Stimulated activated CD8-positive, alpha-beta memory T cell treated with anti-CD3 and anti-CD28 coated beads, Interleukin-4, amount 100 ng/mL, for 1 hour (primary cell): ENCODE data around the gene GRXCR1.

Experiments
- DNase-seq, 2 donors: peaks; one replicate each; pipeline ENCODE4 v3.0.0-alpha.2; 2020; ENCODE audit warnings: low read depth in 2 of 2, low spot score in 1 of 2

GRXCR1 gene

DNA sequence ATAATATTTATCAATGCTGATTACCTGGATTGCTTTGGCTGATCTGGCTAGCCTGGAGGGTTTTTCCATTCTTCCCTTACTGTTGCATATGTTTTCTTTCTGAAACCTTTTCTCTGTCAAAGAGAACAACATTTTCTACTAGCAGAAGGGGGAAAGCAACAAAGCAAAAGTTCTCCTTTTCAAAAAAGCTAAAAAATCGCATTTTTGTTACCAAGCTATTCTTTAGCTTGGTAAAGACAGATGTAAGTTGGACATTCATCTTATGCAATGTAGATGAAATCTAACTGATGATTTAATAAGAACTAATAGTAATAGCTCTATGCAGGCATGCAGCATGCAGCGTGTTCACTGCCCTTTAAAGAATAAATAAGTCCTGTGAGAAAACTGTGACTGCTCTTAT, at the start of gene GRXCR1:
TSS of gene GRXCR1 (plus strand) at position 301 of the 400 bp plus-strand sequence. CDS start 554 bp downstream, outside the sequence.
- no peak for DNase-seq

DNA sequence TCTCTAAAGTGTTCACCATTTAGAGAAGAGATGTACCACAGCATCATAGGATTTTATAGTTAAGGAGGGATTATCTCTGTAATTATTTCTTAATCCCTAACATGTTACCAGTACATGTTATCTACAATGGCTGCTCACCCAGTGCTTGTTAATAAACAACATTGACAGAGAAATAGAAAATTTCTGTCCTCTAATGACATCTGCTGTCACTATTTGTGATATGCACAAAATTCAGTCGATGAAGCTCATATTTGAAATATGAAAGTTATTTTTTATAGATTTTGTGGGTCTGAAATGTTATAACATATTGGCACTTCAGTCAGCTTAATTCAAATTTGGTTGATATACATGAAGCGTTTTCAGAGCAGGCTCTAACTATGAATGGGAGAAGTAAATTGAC, 48.8 kb upstream of the GRXCR1 start:
- DNase-seq = no peak

DNA sequence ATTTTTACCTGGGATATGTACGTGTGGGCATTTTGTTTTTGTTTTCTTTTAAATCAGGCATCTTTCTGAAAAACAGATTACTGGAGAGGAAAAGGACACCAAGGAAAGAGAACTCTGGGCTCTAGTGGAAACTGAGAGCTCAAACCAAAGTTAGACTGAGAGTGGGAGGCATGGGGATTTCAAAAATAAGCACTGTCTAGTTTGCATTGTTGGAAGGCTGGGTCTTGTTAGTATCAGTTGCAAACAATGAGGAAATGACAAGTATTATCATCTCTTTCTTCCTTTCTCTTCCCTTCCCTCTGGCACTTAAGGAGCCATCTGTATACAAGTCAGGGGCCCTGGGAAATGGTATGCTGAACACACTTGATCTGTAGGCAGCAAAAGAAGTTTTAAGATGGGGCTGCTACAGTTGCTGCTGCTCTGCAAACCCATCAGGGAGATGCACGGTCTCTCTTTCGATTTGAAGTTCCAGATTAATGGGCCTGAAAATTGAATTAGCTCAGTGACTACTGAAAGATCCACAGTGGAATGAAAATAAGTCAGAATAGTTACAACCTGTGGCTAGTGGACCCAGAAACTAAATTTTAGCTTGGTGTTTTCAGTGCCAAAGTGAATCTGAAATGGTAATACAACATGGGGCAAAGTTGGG, 48.0 kb upstream of the GRXCR1 start:
- no peak for DNase-seq

DNA sequence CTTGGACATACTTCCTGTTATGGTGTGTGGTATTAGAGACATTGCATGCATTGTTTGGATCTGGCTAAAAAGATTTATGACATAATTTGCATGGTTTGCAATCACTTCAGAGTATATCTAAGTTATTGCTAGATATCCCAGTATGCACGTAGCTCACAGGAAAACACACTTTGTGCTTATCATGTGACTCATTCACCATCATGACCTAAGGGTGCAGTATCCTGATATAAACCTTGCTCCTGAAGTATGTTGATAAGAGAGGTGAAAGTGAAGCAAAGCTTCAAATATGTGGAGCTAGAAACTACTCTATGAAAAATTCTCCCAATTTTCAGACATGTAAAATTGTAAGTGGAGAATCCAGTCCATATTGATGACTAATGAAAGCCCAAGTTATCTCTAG, 46.9 kb upstream of the GRXCR1 start:
- DNase-seq = no peak

DNA sequence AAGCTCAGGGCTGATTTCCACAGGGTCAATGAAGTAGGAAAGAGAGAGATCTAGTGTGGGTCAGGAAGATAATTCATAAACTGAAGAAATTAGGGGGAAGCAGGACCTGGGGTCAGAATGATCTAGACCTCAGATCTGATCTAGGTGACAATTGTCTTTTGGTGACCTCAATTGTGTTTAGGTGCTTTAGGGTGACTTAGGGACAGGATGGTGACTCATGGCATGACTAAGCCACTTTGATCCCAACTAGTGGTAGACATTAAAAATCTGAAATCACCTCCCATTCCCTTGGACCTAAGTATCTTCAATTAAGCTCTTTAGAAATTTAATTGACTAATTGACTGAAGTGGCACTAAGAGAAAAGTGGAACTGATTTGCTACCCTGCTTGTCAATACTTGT, 36.7 kb upstream of the GRXCR1 start:
- no peak for DNase-seq

DNA sequence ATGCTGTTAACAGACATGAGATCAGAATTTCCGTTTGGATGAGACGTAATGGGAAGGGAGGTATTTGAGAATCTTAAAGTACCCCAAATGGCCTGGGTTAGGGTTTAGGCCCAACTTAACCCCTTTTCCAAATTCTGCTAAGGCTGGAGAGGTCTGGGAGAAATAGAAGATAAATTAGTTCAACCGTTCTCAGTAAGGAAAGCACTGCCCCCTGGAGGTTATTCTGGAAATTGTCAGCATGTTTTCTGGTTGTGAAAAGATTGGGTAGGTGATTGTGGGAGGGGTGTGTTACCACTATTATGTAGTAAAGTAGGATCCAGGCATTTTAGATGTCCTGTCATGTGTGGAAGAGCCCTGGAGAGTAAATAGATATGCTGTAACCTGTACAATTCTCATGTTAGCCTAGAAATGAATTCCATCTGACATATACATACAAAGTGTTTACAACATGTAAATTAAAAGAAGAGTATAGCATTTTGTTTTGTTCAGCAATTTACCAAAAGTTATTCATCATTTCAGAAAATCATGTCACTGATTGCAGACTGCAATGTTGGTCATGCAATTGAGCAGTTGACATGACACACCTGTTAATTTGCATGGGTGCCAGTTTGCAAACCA, 26.8 kb upstream of the GRXCR1 start:
- peak; percentile 2 to 7 for DNase-seq

DNA sequence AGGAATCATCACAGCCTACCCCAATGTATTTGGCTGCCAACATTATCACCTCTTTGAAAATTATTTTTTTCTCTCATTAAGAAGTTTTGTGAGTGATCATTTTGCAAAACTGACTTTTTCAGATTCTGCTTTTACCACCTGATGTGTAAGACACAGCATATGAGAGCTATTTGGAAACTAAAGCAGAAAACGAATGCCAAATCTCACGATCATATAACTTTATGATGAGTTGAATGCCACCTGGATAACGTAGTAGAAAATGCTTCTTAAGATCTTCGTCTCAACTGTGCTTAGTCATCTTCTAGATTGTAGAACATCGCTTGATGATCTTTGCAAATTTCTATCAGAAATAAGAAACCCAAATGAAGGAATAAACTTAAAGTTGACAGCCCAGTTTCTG, 21.3 kb upstream of the GRXCR1 start:
- no peak for DNase-seq

DNA sequence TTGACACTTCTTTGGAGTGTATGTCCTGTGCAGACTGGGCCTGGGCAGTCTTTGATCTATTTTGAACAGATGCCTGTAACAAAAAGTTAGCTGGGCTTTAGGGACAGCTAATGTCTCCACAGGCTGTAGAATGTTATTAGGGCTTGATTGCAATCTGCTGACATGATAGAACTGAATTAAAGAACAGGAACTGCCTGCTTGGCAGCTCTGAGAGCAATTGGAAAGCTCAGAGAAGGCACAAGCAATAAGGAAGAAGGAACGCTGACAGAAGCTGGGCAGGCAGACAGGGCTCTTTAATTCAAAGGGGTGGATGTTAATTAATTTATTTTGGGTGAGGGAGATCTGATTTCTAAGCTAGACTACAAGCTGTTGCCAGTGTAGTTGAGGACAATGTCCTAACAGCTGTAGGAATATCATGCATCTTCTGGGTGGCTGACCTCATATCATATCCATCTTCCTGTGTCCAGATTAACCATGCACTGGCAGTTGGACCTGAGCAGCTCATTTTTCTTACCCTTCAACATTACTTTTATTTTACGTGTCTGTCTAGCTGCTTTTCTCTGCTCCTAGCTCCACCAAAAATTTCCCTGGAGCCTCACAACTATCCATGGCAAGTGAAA, 20.7 kb upstream of the GRXCR1 start:
- no peak for DNase-seq

DNA sequence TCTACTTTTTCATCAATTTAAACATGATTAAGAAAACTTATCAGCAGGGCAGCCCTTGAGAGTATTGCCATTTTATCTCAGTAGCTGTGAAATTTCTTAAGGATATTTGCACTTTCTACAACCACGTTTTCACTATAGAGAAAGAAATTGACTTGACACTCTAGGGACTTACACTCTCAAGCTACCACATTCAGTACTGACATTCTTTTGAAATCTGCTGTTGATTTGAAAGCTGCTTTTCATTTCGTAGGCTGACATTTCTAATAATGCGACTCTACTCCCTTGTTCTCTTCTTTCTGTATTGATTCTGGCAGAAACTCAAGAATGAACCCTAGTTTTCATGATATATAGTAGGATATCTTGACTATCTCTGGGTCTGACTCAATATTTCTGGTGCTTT, 13.7 kb upstream of the GRXCR1 start:
- DNase-seq = no peak

DNA sequence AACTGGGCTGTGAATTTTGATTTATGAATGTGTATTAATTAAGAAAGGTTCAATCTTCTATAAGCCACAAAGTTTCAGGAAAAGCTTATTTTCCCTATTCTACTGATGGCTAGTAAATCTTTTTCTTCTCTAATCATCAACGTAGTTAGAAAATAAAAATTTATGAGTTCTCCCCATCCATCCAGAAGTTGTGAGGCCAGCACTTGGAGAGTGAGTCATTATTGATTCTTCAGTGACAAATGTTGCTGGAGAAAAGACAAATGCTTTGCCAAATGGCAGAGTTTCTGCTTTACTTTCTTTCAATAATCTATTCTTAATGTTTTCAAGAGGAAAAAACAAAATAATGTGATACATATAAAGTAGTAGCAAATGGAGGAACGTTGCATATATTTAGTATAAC, 11.3 kb upstream of the GRXCR1 start:
- DNase-seq = no peak

DNA sequence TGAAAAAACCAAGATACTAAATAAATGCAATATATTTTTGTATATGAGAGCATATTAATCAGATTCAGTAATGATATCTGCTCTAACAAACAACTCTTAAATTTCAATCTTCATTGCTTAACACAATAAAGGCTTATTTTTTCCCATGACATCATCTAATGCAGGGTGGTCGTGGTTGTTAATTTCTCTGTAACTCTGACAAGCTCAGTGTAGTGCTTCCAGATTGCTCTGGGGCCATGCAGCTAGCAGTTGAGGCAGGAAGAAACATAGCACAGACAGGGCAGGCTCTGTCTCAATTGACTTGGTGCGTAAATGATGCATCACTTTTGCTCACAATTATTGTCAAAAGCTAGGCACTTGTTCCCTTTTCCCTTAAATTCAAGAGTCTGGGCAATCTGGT, 869 bp upstream of the GRXCR1 start:
- no peak for DNase-seq

DNA sequence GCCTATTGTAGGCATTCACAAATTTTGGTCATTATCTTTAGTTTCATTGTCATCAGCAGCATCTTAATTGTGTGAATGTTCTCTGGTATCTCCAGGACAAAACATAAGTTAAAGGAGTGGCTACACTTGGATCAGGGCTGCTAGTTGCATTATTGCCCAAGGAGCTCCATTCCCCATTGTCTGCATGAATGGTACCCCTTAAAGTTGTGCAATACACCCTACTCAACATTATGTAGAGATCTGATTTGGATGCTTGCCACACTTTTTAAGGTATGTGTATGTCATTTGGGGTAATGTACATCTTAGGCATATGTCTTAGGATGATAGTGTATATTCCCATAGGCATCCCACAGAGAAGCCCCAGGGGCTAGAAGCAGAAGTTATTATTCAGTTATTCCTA, 2.9 kb downstream of the GRXCR1 start:
- DNase-seq = no peak

DNA sequence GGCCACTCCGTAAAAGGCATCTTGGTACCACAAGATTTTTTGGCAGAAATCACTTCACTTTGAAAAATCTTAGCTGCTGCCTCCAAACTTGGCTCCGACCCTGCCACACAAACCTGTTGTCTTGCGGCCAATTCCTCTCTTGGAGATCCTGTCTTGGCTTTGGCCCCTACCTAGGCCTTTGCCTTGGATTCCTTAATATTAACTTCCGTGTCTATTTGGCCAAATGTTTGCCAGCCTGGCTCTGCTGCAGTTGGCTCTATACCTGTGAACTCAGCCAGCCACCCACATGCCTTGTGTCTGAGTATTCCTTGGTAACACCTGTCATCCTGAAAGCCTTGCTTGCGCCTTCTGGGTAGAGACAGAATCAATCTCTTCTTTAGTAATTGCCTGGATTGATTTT, 12.5 kb downstream of the GRXCR1 start:
- no peak for DNase-seq

DNA sequence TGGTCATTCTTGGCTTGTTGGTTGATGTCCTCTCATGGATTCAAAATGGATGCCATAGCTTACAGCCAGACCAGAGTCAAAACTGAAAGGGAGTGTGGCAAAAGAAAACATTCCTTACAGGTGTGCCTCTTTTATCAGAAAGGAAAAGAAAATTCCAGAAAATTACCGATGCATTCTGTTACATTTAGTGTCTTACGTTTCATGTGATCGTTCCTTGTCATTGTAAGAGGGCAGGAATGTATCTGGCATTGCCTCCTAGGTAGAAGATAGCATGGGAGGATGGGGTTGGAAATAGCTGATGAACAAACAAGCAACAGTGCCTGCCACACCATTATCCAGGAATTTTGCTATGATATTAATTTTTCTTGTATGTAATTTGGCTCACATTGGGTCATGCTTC, 13.1 kb downstream of the GRXCR1 start:
- DNase-seq = no peak

DNA sequence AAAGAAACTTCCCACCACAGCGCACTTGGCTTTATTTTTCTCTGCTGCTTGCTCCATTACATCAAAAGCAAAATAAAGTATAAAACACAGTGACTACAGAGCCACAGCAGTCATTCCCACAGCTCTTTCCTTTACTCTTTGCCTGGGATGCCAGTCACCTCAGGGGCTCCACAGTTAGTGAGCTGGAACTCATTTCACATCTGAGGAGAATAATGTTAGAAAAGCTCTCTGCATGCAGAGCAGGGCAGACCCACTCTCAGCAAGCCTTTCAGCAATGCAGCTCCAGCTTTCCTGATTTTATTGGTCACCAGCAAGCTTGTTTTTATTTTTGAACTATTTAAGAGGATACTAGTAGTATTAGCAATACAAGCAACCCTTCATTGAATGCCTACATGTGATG, 13.8 kb downstream of the GRXCR1 start:
- DNase-seq = no peak

DNA sequence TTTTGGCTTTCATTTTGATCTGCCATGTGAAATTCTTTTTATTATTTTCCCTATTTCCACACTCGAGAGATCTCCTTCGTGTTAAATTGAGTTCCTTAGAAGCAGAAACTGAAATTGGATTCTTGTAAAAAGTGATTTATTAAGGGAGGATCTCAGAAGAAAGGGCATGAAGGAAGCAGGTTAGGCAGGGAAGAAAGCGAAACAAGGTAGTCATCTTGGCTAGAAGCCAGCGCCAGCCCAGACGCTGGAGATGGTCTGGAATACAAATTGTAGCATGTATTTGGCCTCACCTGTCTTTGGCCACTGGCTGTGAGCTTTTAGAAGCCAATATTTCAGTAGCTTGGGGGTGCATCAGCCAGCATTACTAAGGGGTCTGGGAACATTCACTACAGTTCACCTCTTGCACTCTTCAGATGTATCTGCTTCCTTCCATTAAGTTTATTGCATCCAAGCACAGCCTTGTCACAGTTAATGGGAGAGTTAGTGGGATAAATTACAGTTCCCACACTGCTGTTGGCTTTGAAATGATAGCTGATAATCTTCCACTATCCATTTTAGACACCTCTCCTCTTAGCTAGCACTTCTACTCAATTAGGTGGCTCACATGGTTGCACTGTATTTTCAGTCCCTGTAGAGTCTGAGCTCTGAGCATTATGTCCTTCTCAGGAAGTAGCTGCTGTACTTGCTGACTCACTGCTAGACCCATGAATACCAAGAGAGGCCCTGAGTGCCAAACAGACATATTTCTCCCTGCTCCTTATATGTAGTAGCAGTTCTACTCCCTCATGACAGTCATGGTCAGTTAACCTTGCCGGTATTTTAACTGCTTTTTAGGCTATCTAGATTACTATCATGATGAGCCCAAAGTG, 14.6 kb downstream of the GRXCR1 start:
- DNase-seq = no peak

DNA sequence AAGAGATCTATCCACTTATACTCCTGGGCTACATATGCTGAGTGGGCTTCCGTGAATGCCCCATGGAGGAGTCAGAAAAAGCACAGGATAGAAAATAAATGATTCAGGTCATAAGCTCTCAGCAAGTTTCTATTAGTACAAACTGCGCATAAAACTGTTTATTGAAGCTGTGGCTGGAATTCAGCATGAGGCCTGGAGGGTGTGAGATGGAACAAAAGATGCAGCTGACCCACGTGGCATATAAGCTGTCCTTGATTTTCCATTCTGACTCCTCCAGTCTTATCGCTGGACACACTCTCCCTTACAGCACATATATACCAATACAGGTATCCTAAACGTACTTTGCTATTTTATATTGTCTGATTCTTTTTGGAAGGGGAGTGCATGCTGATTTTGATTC, 17.9 kb downstream of the GRXCR1 start:
- no peak for DNase-seq

DNA sequence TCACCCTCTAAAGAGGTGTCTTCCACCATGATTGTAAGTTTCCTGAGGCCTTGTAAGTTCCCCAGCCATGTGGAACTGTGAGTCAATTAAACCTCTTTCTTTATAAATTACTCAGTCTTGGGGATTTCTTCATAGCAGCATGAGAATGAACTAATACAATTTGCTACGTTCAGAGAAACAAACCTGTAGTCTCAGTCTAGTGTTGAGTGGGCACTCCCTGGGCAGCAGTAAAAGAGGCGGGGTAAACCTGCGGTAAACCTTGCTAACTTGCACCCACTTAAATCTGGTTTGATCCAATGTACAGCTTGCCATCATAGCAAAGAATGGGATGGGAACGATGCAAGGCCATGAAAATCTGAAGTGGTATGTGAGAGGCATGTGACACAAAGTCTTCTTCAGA, 22.4 kb downstream of the GRXCR1 start:
- no peak for DNase-seq

DNA sequence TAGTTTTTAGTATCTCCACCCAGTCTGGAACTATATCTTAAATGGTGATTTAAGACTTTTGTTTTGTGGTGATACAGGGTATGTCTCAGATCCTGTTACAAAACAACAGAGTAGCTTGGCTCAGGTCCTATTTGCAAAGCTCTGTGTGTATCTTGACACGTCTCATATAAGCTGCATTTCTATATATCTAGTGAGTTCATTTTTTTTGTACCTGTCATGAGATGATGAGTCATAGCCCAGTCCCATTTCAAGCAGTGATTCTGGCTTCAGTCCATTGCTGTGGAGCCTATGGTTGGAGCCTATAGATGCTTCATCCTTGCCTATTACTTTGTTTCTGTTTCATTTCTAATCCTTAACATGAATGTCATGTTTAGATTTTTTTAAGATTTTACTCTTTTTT, 23.0 kb downstream of the GRXCR1 start:
- no peak for DNase-seq

DNA sequence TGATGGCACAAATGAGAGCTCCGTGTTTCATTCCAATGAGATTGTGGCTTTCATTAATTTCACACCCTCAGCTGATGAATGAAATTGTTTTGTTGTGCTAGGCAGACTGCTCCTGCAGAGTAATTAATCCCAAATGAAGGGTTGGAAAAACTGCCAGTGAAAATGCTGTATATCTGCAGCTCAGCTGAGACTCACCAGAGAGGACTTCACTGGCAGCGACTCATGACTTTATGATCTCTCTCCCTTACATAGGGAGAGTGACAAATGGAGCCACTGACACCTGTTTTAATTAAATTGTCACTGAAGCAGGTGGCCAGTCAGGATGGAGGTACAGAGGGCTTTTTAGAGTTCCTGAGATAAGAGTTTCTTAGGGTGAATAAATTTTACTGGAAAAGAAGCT, 24.8 kb downstream of the GRXCR1 start:
- DNase-seq = no peak

DNA sequence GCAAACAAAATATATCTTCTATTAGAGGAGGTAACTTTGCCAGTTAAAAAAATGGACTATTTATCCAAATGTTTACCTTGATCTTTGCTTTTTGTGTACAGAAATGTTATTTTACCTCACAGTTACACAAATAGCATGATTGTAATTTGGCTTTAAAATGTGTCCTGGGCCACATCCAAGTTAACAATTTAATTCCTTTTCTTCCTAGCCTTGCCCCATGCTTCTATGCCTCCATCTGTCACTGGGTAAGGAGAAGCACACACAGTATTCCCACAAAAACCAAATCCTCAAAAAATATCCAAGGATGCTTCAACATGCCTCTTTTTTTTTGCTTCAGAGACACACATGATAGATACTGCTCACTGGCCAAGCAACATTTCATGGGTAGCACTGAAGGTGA, 30.9 kb downstream of the GRXCR1 start:
- no peak for DNase-seq

DNA sequence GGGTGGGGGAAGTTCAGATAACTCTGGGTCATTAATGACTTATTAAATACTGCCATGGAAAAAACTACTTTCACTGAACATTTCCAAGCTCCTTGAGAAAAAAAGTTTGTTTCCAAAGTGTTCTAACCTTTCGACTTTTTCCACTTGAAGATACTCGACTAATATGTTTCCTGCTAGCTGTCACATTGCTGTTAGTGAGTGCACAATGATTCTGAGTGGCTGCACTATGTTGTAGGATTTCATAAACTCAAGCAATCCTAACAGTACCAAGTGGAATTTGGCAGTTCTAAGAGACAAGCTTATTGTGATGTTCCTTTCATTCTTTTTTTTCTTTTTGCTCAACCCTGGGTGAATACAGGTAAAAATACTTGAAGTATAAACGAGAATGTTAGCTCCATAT, 33.4 kb downstream of the GRXCR1 start:
- no peak for DNase-seq
